ENCODE data around the gene CD84.
"Not testable (repeated sequence)": the region's sequence is repeated elsewhere in the genome, so short reads cannot be mapped to it uniquely, and the experiment has no call there.

The CD84 gene, protein sequence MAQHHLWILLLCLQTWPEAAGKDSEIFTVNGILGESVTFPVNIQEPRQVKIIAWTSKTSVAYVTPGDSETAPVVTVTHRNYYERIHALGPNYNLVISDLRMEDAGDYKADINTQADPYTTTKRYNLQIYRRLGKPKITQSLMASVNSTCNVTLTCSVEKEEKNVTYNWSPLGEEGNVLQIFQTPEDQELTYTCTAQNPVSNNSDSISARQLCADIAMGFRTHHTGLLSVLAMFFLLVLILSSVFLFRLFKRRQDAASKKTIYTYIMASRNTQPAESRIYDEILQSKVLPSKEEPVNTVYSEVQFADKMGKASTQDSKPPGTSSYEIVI

GRCh38 chr1:160579216-160579701 is at the start of gene CD84:
Gene CD84 (minus strand): TSS chr1:160579496. CDS start chr1:160579437, 59 bp downstream.
- H3K4me3 ChIP-seq (replicated peaks in 1 of 2; ENCODE audit: low read depth in 2 of 2, low read length in 2 of 2) = no peak within 1 kb of the TSS
- TF ChIP-seq, protein P1, sequence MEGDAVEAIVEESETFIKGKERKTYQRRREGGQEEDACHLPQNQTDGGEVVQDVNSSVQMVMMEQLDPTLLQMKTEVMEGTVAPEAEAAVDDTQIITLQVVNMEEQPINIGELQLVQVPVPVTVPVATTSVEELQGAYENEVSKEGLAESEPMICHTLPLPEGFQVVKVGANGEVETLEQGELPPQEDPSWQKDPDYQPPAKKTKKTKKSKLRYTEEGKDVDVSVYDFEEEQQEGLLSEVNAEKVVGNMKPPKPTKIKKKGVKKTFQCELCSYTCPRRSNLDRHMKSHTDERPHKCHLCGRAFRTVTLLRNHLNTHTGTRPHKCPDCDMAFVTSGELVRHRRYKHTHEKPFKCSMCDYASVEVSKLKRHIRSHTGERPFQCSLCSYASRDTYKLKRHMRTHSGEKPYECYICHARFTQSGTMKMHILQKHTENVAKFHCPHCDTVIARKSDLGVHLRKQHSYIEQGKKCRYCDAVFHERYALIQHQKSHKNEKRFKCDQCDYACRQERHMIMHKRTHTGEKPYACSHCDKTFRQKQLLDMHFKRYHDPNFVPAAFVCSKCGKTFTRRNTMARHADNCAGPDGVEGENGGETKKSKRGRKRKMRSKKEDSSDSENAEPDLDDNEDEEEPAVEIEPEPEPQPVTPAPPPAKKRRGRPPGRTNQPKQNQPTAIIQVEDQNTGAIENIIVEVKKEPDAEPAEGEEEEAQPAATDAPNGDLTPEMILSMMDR (IDR thresholded peaks at IDR 0.05; ENCODE audit: low read depth, low read length) = no peak
- no peak for DNase-seq (ENCODE audit: low read depth in 2 of 2)

GRCh38 chr1:160628799-160629263 is 49.5 kb upstream of the CD84 start:
- no peak overlapping the region for H3K4me3 ChIP-seq (replicated peaks in 1 of 2; ENCODE audit: low read depth in 2 of 2, low read length in 2 of 2)
- TF ChIP-seq, protein P1 (IDR thresholded peaks at IDR 0.05; ENCODE audit: low read depth, low read length) = no peak
- no peak for DNase-seq (ENCODE audit: low read depth in 2 of 2)

DNA sequence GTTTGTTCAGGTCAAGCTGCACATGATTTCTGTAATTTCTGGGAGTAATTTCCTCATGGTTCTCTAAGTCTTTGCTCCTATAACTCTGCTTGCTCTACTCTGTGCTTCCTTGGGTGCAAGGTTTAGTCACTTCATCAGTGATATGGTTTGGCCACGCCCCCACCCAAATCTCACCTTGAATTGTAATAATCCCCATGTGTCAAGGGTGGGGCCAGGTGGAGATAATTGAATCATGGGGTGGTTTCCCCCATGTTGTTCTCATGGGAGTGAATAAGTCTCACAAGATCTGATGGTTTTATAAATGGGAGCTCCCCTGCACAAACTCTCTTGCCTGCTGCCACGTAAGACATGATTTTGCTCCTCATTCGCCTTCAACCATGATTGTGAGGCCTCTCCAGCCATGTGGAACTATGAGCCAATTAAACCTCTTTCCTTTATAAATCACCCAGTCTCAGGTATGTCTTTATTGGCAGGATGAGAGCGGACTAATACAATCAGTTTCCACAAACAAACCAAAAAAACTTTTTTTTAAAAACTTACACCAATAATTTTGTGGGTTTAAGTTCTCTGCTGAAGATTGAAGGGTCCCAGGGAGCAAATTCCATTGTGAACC is 48.5 kb upstream of the CD84 start:
- H3K4me3 ChIP-seq (replicated peaks in 1 of 2; ENCODE audit: low read depth in 2 of 2, low read length in 2 of 2); DNase-seq (ENCODE audit: low read depth in 2 of 2): not testable (repeated sequence)

GRCh38 chr1:160626509-160627342 is 47.4 kb upstream of the CD84 start:
- TF ChIP-seq, protein P1 (IDR thresholded peaks at IDR 0.05; ENCODE audit: low read depth, low read length) = no peak
- H3K4me3 ChIP-seq (replicated peaks in 1 of 2; ENCODE audit: low read depth in 2 of 2, low read length in 2 of 2) = no peak overlapping the region
- no peak for DNase-seq (ENCODE audit: low read depth in 2 of 2)

- TF ChIP-seq, protein P1 (IDR thresholded peaks at IDR 0.05; ENCODE audit: low read depth, low read length) = no peak
- no peak for DNase-seq (ENCODE audit: low read depth in 2 of 2)
- no peak overlapping the region for H3K4me3 ChIP-seq (replicated peaks in 1 of 2; ENCODE audit: low read depth in 2 of 2, low read length in 2 of 2)
These were observed 46.6 kb upstream of the CD84 start for GRCh38 chr1:160625725-160626498.

DNA sequence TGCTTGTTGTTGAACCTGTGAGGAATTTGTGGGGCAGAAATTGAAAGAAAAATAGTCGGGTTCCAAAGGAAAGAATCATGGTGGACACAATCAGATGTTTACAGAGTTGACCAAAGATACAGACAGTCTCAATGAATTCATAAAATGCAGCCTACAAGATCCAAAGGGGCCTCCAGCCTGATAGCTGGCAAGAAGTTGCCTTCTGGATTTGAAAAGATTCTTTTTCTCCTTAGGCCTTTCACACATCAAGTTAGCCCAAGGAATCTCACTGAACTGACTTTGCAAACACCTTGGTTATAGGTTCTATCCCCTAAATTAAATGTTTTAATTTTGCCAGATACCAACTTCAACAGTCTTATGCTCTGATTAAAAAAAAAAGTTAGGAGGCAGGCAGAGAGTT is 46.0 kb upstream of the CD84 start:
- no peak overlapping the region for H3K4me3 ChIP-seq (replicated peaks in 1 of 2; ENCODE audit: low read depth in 2 of 2, low read length in 2 of 2)
- no peak for DNase-seq (ENCODE audit: low read depth in 2 of 2)

More for the DNA sequence above, 46.0 kb upstream of the CD84 start:
- TF ChIP-seq, protein P1 (IDR thresholded peaks at IDR 0.05; ENCODE audit: low read depth, low read length) = no peak
